SK-N-SH treated with all-trans-retinoic acid at 6 μM for 48 hours (cell line): ENCODE results near the gene HTT.

ENCODE experiments used
- PATZ1 ChIP-seq: fragments of 250-450 bp; sonication (Bioruptor Pico); IDR thresholded peaks from 2 replicates; pipeline ENCODE4 v1.8.0; 2020; ENCODE audit warnings: mild to moderate bottlenecking, moderate library complexity, borderline replicate concordance
- RARB ChIP-seq: fragments of 250-450 bp; sonication (Bioruptor Pico); IDR thresholded peaks from 2 replicates; pipeline ENCODE4 v1.8.0; 2021; ENCODE audit warnings: mild to moderate bottlenecking, moderate library complexity
- ZFP30 ChIP-seq: fragments of 450-650 bp; formaldehyde crosslinking; IDR thresholded peaks from 2 replicates; pipeline ENCODE4 v1.5.0; 2022; ENCODE audit warnings: mild to moderate bottlenecking, moderate library complexity

DNA sequence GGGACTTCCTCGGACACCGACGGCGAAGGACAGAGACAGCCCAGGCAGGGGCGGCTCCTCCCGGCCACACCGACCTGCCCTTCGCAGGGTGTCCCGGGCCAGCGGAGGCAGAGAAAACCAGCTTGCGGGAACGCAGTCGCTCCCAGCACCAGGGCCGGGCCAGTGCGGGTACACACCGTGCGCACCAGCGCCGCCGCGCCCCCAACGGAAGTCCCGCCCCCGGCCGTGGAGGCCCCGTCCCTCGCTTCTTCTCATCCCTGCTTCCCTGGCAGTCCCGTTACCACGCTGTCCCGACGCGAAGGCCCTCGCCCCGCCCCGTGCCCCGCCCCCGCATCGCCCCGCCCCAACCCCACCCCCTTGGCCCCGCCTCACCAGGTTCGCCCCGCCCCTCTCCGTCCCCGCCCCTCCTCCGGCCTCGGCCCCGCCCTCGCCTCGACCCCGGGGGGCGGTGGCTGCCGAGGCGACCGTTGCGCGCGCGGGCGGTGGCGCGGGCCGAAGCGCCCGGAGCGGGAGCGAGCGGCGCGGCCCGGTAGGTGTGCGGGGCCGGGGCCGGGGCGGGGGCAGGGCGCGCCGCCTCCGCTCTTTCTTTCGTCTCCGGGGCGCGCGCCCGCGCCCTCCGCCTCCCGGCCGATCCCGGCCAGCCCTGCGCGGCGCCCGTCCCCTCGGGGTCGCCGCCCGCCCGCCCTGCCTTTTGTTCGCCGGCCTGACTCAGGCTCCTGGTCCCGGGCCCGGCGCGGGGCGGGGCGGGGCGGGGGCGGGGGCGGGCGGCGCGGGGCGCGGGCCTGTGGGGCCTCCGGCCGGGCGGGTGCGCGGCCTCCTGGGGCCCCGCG, 218.3 kb downstream of the HTT start, which contains the start of gene RGS12:
- TF ChIP-seq PATZ1 (CRISPR knock-in tag) = no peak; the same call in 1 of the 2 replicates
- TF ChIP-seq ZFP30 (CRISPR knock-in tag) = no peak
- no peak for TF ChIP-seq RARB (CRISPR knock-in tag)
